KMS-11 (cell line): ENCODE measurements around the gene KRT8.

Experiments used
- H2AFZ ChIP-seq: fragments of 200-600 bp; sonication (generic); 2 replicates; pipeline ENCODE4 v1.6.1; 2016; ENCODE audit warnings: antibody characterized with exemption, mixed run types, low read depth
- H3K27ac ChIP-seq: fragments of 200-600 bp; sonication (generic); 2 replicates; pipeline ENCODE4 v1.6.1; 2016; ENCODE audit warnings: mild to moderate bottlenecking, mixed run types
- H3K27me3 ChIP-seq: fragments of 200-600 bp; sonication (generic); 2 replicates; pipeline ENCODE4 v1.6.1; 2017; ENCODE audit warnings: mild to moderate bottlenecking, low read depth, mixed run types, moderate library complexity; ENCODE audit not compliant: insufficient read depth
- H3K36me3 ChIP-seq: fragments of 200-600 bp; sonication (generic); 2 replicates; pipeline ENCODE4 v1.6.1; 2017; ENCODE audit warnings: mild to moderate bottlenecking, mixed run types; ENCODE audit not compliant: insufficient read depth
- H3K4me1 ChIP-seq: fragments of 200-600 bp; sonication (generic); 2 replicates; pipeline ENCODE4 v1.6.1; 2016; ENCODE audit warnings: mild to moderate bottlenecking, low read depth, mixed run types; ENCODE audit not compliant: poor library complexity, severe bottlenecking
- H3K4me2 ChIP-seq: fragments of 200-600 bp; sonication (generic); 2 replicates; pipeline ENCODE4 v1.7.0; 2016; ENCODE audit warnings: mild to moderate bottlenecking, mixed run types
- H3K4me3 ChIP-seq: fragments of 200-600 bp; sonication (generic); IDR thresholded peaks from 2 replicates; pipeline ENCODE4 v1.6.1; 2017; ENCODE audit warnings: low read depth, low read length, mixed read lengths; ENCODE audit not compliant: insufficient read depth
- H3K79me2 ChIP-seq: fragments of 200-600 bp; sonication (generic); 2 replicates; pipeline ENCODE4 v1.6.1; 2016; ENCODE audit warnings: low read depth, mixed run types; ENCODE audit not compliant: insufficient read depth
- H3K9ac ChIP-seq: fragments of 200-600 bp; sonication (generic); 2 replicates; pipeline ENCODE4 v1.6.1; 2016; ENCODE audit warnings: mild to moderate bottlenecking, mixed run types
- H4K20me1 ChIP-seq: fragments of 200-600 bp; sonication (generic); 2 replicates; pipeline ENCODE4 v1.6.1; 2016; ENCODE audit warnings: mild to moderate bottlenecking, mixed run types; ENCODE audit not compliant: insufficient read depth
- TF ChIP-seq, protein P1 (sequence below): fragments of 200-600 bp; sonication (generic); conservative IDR thresholded peaks from 2 replicates; pipeline ENCODE4 v1.6.1; 2017; ENCODE audit warnings: low read depth, mild to moderate bottlenecking, antibody characterized with exemption, low read length, moderate library complexity, mixed read lengths

The KRT8 gene

DNA sequence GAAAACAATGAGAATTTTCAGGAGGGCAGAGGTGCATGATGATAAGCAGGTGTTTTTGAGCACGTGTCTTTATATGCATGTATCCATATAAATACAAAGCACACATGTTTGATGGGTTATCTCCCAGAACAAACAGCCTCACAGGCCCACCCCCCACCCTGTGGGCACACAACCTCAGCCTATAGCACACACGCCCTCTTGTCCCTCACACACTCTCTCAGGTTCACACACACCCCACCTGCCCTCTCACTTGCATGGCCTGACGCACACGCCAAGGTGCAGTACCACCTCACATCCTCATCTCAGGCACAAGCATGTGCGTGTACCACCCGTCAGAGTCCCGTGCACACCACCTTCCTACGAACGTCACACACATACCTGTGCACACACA is 8.6 kb upstream of the KRT8 start:
- no peak overlapping the region for H3K27ac ChIP-seq
- no peaks in the 10 kb centered on the region for H4K20me1 ChIP-seq

DNA sequence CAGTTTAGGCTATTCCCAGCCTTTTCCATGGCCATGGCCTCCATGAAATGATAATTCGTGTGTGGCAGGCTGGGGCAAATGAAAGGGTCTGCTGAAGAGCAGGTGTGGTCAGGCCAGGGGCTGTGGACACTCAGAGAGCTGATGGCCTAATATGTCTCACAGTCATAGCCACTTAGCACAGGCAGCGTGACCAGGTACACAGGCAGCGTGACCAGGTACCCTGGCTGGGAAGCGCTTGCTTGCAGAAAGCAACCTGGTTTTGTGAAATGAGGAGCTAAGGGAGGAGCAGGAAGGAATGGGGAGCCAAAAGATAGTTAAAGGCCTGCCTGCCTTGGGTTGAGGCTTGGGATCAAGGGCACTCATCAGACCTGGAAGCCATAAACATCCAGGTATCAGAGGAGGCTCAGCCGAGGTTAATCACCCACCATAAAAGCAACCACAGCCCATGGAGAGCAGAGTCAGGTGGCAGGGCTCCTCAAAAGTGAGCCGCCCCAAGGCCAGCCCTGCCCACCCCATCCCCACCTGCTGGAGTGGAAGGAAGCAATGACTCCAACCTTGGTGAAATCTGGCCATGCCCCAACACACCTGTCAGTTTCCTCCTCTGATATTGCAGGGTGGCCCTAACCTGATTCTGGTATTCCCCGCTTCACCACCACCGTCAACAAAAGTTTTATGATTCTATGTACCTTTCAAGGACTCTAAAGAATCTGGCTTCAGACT is 8.0 kb upstream of the KRT8 start:
- no peak overlapping the region for H3K4me2 ChIP-seq
- H2AFZ ChIP-seq = no peak overlapping the region
- TF ChIP-seq, protein P1, sequence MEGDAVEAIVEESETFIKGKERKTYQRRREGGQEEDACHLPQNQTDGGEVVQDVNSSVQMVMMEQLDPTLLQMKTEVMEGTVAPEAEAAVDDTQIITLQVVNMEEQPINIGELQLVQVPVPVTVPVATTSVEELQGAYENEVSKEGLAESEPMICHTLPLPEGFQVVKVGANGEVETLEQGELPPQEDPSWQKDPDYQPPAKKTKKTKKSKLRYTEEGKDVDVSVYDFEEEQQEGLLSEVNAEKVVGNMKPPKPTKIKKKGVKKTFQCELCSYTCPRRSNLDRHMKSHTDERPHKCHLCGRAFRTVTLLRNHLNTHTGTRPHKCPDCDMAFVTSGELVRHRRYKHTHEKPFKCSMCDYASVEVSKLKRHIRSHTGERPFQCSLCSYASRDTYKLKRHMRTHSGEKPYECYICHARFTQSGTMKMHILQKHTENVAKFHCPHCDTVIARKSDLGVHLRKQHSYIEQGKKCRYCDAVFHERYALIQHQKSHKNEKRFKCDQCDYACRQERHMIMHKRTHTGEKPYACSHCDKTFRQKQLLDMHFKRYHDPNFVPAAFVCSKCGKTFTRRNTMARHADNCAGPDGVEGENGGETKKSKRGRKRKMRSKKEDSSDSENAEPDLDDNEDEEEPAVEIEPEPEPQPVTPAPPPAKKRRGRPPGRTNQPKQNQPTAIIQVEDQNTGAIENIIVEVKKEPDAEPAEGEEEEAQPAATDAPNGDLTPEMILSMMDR = no peak
- H3K9ac ChIP-seq = no peak overlapping the region
- no peaks in the 10 kb centered on the region for H3K4me1 ChIP-seq
- no peak overlapping the region for H3K4me3 ChIP-seq
- H3K79me2 ChIP-seq = no peaks in the 10 kb centered on the region
- H3K27ac ChIP-seq = no peak overlapping the region
- H4K20me1 ChIP-seq = no peaks in the 10 kb centered on the region
- no peaks in the 10 kb centered on the region; the same call in 1 of the 2 replicates for H3K27me3 ChIP-seq
- no peaks in the 10 kb centered on the region for H3K36me3 ChIP-seq

More for the DNA sequence above, 8.6 kb upstream of the KRT8 start:
- Histone ChIP-seq H3K4me2 (no peak overlapping the region), H3K4me1 (no peaks in the 10 kb centered on the region), H3K36me3 (no peaks in the 10 kb centered on the region), H2AFZ (no peak overlapping the region), H3K27me3 (no peaks in the 10 kb centered on the region; the same call in 1 of the 2 replicates), H3K4me3 (no peak overlapping the region), H3K79me2 (no peaks in the 10 kb centered on the region), H3K9ac (no peak overlapping the region)
- TF ChIP-seq, protein P1 = no peak

DNA sequence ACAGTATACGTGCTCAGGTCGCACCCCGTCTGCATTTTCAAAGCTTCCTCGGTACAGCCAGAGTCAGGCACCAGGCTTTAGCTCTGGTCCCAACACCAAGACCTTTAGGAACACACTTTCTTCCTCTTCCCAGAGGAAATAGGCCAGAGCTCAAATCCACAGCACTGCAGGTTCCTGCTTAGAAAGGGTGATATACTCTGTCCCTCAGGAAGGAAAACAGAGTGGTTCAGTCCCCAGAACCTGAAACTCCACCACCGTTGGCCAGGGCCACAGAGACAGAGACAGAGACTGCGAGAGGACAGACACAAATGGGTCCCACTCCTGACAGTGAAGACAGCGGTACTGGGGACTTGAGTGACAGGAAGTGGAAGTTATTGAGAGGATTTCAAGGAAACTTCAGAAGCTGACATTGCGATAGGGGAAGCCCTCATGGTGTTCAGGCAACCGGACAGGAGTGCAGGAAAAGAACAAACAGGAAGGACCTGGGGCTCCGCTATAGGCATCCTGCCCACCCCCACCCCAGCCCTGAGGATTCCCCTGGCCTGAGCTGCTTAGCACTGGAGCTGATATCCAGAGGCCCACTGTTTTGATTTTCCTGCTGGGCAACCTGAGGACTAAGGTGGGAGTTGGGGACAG is 5.5 kb upstream of the KRT8 start:
- TF ChIP-seq, protein P1 = no peak
- no peak overlapping the region for H3K9ac ChIP-seq
- H3K4me1 ChIP-seq = no peaks in the 10 kb centered on the region
- no peaks in the 10 kb centered on the region for H3K79me2 ChIP-seq
- H4K20me1 ChIP-seq = no peaks in the 10 kb centered on the region
- no peak overlapping the region for H3K4me3 ChIP-seq
- H2AFZ ChIP-seq = no peak overlapping the region
- H3K27me3 ChIP-seq = no peaks in the 10 kb centered on the region
- H3K4me2 ChIP-seq = no peak overlapping the region
- H3K27ac ChIP-seq = no peak overlapping the region
- no peaks in the 10 kb centered on the region for H3K36me3 ChIP-seq

DNA sequence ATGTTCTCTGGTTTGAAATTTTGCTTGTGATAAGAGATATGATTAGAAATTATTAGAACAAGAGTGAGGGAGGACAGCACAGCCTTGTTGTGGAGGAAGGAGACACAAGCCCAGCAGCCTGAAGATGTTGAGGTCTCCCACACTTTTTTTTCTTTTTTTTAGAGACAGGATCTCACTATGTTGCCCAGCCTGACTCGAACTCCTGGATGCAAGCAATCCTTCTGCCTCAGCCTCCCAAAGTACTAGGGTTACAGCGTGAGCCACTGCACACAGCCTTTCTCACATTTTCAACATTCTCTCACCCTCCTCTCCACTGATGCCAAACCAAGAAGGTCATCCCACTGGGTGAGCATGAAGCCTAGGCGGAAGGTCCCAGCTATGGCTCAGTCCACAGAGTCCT is 4.9 kb upstream of the KRT8 start:
- no peak overlapping the region for H3K9ac ChIP-seq
- no peaks in the 10 kb centered on the region for H4K20me1 ChIP-seq
- H3K36me3 ChIP-seq = no peaks in the 10 kb centered on the region
- H3K4me3 ChIP-seq = no peak overlapping the region
- TF ChIP-seq, protein P1 = no peak
- H3K4me1 ChIP-seq = no peaks in the 10 kb centered on the region
- no peak overlapping the region for H3K4me2 ChIP-seq
- no peak overlapping the region for H3K27ac ChIP-seq
- no peaks in the 10 kb centered on the region for H3K79me2 ChIP-seq
- H2AFZ ChIP-seq = no peak overlapping the region
- no peaks in the 10 kb centered on the region for H3K27me3 ChIP-seq
